Body of pancreas (tissue), 4 donors: Measurements from ENCODE around the gene MIOX.

ENCODE experiments used
- CTCF ChIP-seq, 7 experiments: fragments of 450-650 bp in 4 of 7; fragments of 200-600 bp in 3 of 7; sonication (generic) in 3 of 7; IDR thresholded peaks; one replicate each; pipeline ENCODE4 v1.5.1; 2016 to 2019; ENCODE audit warnings: antibody characterized with exemption in 7 of 7
- POLR2A ChIP-seq, 3 donors: fragments of 450-650 bp; IDR thresholded peaks; one replicate each; pipeline ENCODE4 v1.6.1; 2016; ENCODE audit warnings: antibody characterized with exemption in 3 of 3, mild to moderate bottlenecking in 2 of 3

DNA sequence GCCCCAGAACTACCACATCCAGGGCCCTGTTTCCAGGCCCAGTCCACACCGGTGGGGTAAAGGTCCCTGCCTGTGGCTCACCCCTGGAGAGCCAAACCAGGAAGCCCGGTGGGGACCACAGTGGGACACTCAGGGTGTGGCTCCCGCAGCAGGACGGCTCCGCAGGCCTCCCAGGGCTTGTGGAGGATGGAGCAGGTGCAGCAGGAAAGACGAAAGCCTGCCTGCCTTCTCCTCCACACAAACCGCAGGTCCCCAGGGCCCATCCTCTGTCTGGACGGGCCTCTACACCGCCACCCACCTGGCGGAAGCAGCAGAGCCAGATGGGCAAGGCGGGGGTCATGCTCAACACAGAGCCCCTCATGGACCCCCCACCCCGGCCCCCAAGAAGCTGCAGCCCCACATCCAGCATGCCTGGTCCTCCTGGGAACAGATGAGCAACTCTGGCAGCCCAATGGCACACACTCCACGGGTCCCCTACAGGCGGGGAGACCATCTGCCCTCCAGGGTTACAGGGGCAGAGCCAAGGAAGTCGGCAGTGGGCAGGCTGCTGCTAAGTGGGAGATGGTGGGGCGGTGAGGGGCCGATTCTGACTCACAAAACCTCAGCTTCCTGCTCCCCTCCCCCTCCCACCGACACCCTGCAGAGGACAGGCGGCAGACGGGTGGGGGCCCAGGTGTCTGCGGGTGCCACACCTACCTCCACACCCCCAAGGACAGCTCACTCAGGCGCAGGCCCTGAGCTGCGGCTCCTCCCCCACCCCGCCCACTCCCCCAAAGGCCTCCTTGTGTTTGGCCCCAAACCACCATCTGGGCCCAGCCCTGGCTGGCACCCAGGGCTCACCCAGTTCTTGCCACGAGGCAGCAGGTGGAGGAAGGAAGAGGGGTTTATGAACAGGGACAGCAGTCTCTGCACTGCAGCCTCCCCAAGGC is 17.0 kb upstream of the MIOX start:
- TF ChIP-seq CTCF (IDR thresholded peaks at IDR 0.05) (no peak), POLR2A (IDR thresholded peaks at IDR 0.05) (no peak)
